HepG2 (cell line): Measurements from ENCODE around the gene AHNAK. TPM values are rescaled to one million over a fixed set of nuclear protein-coding genes. Genes with fewer than 3 reads are reported as not detected.
A peak's percentile ranks its signal among the peaks of the same experiment; 100 is the strongest.

ENCODE experiments used
- ASH2L ChIP-seq: fragments of 300-600, 200-600 bp; sonication (generic); IDR thresholded peaks from 2 replicates; pipeline ENCODE4 v1.7.0; 2017; ENCODE audit warnings: low read depth, mild to moderate bottlenecking, moderate library complexity, mixed read lengths, low read length; ENCODE audit not compliant: insufficient read length
- HNRNPK ChIP-seq: fragments of 200-400 bp; formaldehyde crosslinking; IDR thresholded peaks from 2 replicates; pipeline ENCODE4 v1.6.1; 2018; ENCODE audit warnings: low read length, low read depth, moderate library complexity, mild to moderate bottlenecking; ENCODE audit not compliant: poor library complexity, severe bottlenecking
- NFE2 ChIP-seq: sonication (generic); formaldehyde crosslinking; IDR thresholded peaks from 2 replicates; pipeline ENCODE4 v1.4.0; 2020; ENCODE audit warnings: missing genetic modification reagents
- PHF20 ChIP-seq: sonication (generic); formaldehyde crosslinking; IDR thresholded peaks from 2 replicates; pipeline ENCODE4 v1.5.0; 2020; ENCODE audit warnings: mild to moderate bottlenecking, missing genetic modification reagents
- POLR2AphosphoS2 ChIP-seq: IDR thresholded peaks from 2 replicates; pipeline ENCODE4 v1.6.1; 2011; ENCODE audit warnings: low read depth, low read length, improper control_type of control experiment
- TAF15 ChIP-seq: fragments of 200-400 bp; formaldehyde crosslinking; IDR thresholded peaks from one replicate; pipeline ENCODE4 v1.6.1; 2018; ENCODE audit warnings: mild to moderate bottlenecking, low read depth, low read length; ENCODE audit not compliant: poor library complexity, severe bottlenecking
- ZNF180 ChIP-seq: sonication (generic); formaldehyde crosslinking; IDR thresholded peaks from 2 replicates; pipeline ENCODE4 v1.4.0; 2020; ENCODE audit warnings: low read depth, missing genetic modification reagents, borderline replicate concordance
- ZNF234 ChIP-seq: sonication (generic); formaldehyde crosslinking; conservative IDR thresholded peaks from 2 replicates; pipeline ENCODE4 v1.5.1; 2020; ENCODE audit warnings: mild to moderate bottlenecking, missing genetic modification reagents
- ZNF282 ChIP-seq: fragments of 450-650 bp; IDR thresholded peaks from 2 replicates; pipeline ENCODE4 v1.6.1; 2018; ENCODE audit not compliant: partially characterized antibody
- ZNF331 ChIP-seq: sonication (generic); formaldehyde crosslinking; IDR thresholded peaks from 2 replicates; pipeline ENCODE4 v1.4.0; 2020; ENCODE audit warnings: missing genetic modification reagents
- ZNF446 ChIP-seq: sonication (generic); formaldehyde crosslinking; IDR thresholded peaks from 2 replicates; pipeline ENCODE4 v1.5.0; 2020; ENCODE audit warnings: mild to moderate bottlenecking, missing genetic modification reagents
- ZNF598 ChIP-seq: sonication (generic); formaldehyde crosslinking; IDR thresholded peaks from 2 replicates; pipeline ENCODE4 v1.5.1; 2020; ENCODE audit warnings: mild to moderate bottlenecking, missing genetic modification reagents, borderline replicate concordance
- ZNF670 ChIP-seq: sonication (generic); formaldehyde crosslinking; IDR thresholded peaks from 2 replicates; pipeline ENCODE4 v1.8.0; 2022; ENCODE audit warnings: mild to moderate bottlenecking, missing genetic modification reagents, borderline replicate concordance
- ZNF7 ChIP-seq: IDR thresholded peaks from 2 replicates; pipeline ENCODE4 v1.6.1; 2016; ENCODE audit warnings: missing biosample characterization, missing genetic modification reagents
- ZSCAN9 ChIP-seq: IDR thresholded peaks from 2 replicates; pipeline ENCODE4 v1.6.1; 2016; ENCODE audit warnings: borderline replicate concordance
- polyA plus RNA-seq, 8 experiments: library from polyadenylated mRNA; depleted of rRNA in 3 of 8; stranded (reverse) in 7 of 8; unstranded in 1 of 8; fragments of >200 nt; fragmentation: Illumina TruSeq in 4 of 8; extraction: Trizol in 4 of 8; gene quantifications; 2 replicates each; pipeline versions ENCODE4 v1.2.1 to v1.2.3, GENCODE V29; 2011 to 2016; ENCODE audit warnings: low read depth in 4 of 8, missing spikeins in 1 of 8, mixed read lengths in 1 of 8; ENCODE audit not compliant: insufficient read depth in 1 of 8
- total RNA-seq, 5 experiments: library from RNA; depleted of rRNA; stranded (reverse); fragments of >200 nt; fragmentation: Illumina TruSeq; extraction: Trizol; gene quantifications; 2 replicates each; pipeline ENCODE4 v1.2.3, GENCODE V29; 2016; ENCODE audit warnings: low read depth in 1 of 5
- TF ChIP-seq, protein P1 (sequence below): sonication (generic); formaldehyde crosslinking; IDR thresholded peaks from 2 replicates; pipeline ENCODE4 v1.9.0; 2021; ENCODE audit warnings: missing genetic modification reagents, borderline replicate concordance
- TF ChIP-seq, protein P2 (sequence below), 2 experiments: sonication (generic) in 1 of 2; formaldehyde crosslinking in 1 of 2; IDR thresholded peaks; 2 replicates each; pipeline versions ENCODE4 v1.5.1 to v1.6.1; 2011 to 2020; ENCODE audit warnings: borderline replicate concordance in 1 of 2, low read depth in 1 of 2, low read length in 1 of 2, mild to moderate bottlenecking in 1 of 2, missing genetic modification reagents in 1 of 2, moderate library complexity in 1 of 2
- TF ChIP-seq, protein P3 (sequence below): sonication (generic); formaldehyde crosslinking; IDR thresholded peaks from 2 replicates; pipeline ENCODE4 v1.4.0; 2020; ENCODE audit warnings: mild to moderate bottlenecking, low read depth, missing genetic modification reagents
- TF ChIP-seq, protein P4 (sequence below): sonication (generic); formaldehyde crosslinking; IDR thresholded peaks from 2 replicates; pipeline ENCODE4 v1.4.0; 2020; ENCODE audit warnings: mild to moderate bottlenecking, missing genetic modification reagents
- TF ChIP-seq, protein P5 (sequence below): sonication (generic); formaldehyde crosslinking; IDR thresholded peaks from 2 replicates; pipeline ENCODE4 v1.5.0; 2020; ENCODE audit warnings: mild to moderate bottlenecking, missing genetic modification reagents, moderate library complexity

AHNAK gene
- total and polyA plus RNA-seq, 2 of the 13 experiments (the other 11 are each of a cell fraction or from before 2014, with no cell fraction given) = 23.4 to 25.0 TPM

GRCh38 chr11:62548545-62549335 is 2.1 kb upstream of the AHNAK start (continued):
- TF ChIP-seq, protein P1, sequence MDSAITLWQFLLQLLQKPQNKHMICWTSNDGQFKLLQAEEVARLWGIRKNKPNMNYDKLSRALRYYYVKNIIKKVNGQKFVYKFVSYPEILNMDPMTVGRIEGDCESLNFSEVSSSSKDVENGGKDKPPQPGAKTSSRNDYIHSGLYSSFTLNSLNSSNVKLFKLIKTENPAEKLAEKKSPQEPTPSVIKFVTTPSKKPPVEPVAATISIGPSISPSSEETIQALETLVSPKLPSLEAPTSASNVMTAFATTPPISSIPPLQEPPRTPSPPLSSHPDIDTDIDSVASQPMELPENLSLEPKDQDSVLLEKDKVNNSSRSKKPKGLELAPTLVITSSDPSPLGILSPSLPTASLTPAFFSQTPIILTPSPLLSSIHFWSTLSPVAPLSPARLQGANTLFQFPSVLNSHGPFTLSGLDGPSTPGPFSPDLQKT (CRISPR knock-in tag) = no peak
- TF ChIP-seq ZNF446 (CRISPR knock-in tag) = no peak
- no peak for TF ChIP-seq ZNF180 (CRISPR knock-in tag)
- no peak for TF ChIP-seq TAF15
- TF ChIP-seq ZNF670 (CRISPR knock-in tag) = peak; percentile 47; the same call in 1 of the 2 replicates
- TF ChIP-seq, protein P2, sequence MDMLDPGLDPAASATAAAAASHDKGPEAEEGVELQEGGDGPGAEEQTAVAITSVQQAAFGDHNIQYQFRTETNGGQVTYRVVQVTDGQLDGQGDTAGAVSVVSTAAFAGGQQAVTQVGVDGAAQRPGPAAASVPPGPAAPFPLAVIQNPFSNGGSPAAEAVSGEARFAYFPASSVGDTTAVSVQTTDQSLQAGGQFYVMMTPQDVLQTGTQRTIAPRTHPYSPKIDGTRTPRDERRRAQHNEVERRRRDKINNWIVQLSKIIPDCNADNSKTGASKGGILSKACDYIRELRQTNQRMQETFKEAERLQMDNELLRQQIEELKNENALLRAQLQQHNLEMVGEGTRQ (IDR thresholded peaks at IDR 0.05; ENCODE audit: low read depth, low read length) = no peak
- TF ChIP-seq, protein P2 (CRISPR knock-in tag; IDR thresholded peaks at IDR 0.05; ENCODE audit: borderline replicate concordance) = no peak
- TF ChIP-seq HNRNPK = no peak
- peak; percentile 64; the same call in 1 of the 2 replicates for TF ChIP-seq ZNF331
- TF ChIP-seq, protein P3, sequence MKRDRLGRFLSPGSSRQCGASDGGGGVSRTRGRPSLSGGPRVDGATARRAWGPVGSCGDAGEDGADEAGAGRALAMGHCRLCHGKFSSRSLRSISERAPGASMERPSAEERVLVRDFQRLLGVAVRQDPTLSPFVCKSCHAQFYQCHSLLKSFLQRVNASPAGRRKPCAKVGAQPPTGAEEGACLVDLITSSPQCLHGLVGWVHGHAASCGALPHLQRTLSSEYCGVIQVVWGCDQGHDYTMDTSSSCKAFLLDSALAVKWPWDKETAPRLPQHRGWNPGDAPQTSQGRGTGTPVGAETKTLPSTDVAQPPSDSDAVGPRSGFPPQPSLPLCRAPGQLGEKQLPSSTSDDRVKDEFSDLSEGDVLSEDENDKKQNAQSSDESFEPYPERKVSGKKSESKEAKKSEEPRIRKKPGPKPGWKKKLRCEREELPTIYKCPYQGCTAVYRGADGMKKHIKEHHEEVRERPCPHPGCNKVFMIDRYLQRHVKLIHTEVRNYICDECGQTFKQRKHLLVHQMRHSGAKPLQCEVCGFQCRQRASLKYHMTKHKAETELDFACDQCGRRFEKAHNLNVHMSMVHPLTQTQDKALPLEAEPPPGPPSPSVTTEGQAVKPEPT = 0 out of 2 replicates have a peak, but pooled peaks have one; percentile 44
- no peak for TF ChIP-seq PHF20 (CRISPR knock-in tag)
- TF ChIP-seq, protein P4, sequence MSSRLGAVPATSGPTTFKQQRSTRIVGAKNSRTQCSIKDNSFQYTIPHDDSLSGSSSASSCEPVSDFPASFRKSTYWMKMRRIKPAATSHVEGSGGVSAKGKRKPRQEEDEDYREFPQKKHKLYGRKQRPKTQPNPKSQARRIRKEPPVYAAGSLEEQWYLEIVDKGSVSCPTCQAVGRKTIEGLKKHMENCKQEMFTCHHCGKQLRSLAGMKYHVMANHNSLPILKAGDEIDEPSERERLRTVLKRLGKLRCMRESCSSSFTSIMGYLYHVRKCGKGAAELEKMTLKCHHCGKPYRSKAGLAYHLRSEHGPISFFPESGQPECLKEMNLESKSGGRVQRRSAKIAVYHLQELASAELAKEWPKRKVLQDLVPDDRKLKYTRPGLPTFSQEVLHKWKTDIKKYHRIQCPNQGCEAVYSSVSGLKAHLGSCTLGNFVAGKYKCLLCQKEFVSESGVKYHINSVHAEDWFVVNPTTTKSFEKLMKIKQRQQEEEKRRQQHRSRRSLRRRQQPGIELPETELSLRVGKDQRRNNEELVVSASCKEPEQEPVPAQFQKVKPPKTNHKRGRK (CRISPR knock-in tag) = no peak
- TF ChIP-seq, protein P5, sequence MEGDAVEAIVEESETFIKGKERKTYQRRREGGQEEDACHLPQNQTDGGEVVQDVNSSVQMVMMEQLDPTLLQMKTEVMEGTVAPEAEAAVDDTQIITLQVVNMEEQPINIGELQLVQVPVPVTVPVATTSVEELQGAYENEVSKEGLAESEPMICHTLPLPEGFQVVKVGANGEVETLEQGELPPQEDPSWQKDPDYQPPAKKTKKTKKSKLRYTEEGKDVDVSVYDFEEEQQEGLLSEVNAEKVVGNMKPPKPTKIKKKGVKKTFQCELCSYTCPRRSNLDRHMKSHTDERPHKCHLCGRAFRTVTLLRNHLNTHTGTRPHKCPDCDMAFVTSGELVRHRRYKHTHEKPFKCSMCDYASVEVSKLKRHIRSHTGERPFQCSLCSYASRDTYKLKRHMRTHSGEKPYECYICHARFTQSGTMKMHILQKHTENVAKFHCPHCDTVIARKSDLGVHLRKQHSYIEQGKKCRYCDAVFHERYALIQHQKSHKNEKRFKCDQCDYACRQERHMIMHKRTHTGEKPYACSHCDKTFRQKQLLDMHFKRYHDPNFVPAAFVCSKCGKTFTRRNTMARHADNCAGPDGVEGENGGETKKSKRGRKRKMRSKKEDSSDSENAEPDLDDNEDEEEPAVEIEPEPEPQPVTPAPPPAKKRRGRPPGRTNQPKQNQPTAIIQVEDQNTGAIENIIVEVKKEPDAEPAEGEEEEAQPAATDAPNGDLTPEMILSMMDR (CRISPR knock-in tag) = peak; percentile 17; the same call in 1 of the 2 replicates
- TF ChIP-seq ZNF598 = no peak
- TF ChIP-seq POLR2AphosphoS2 = no peak
- no peak for TF ChIP-seq NFE2 (CRISPR knock-in tag)
- TF ChIP-seq ZNF7 (CRISPR knock-in tag) = no peak
- no peak for TF ChIP-seq ZSCAN9 (CRISPR knock-in tag)
- no peak for TF ChIP-seq ASH2L
- no peak for TF ChIP-seq ZNF282
- TF ChIP-seq ZNF234 (CRISPR knock-in tag) = no peak
